Osteocyte (in vitro differentiated cells): ENCODE data around the gene TXNDC2. TPM values are rescaled to one million over a fixed set of nuclear protein-coding genes. Genes with fewer than 3 reads are reported as not detected.
"Not testable (repeated sequence)": the region's sequence is repeated elsewhere in the genome, so short reads cannot be mapped to it uniquely, and the experiment has no call there.

Experiments used
- DNase-seq: peaks from one replicate; pipeline ENCODE4 v3.0.0; 2021; ENCODE audit warnings: mixed read lengths; ENCODE audit not compliant: unreplicated experiment; ENCODE audit errors: extremely low spot score
- H3K27ac Mint-ChIP-seq: one replicate; pipeline ENCODE4 v1.8.0; 2021; ENCODE audit warnings: mild to moderate bottlenecking, mixed read lengths; ENCODE audit not compliant: unreplicated experiment
- H3K27me3 Mint-ChIP-seq: one replicate; pipeline ENCODE4 v1.8.0; 2021; ENCODE audit warnings: mixed read lengths; ENCODE audit not compliant: unreplicated experiment
- H3K36me3 Mint-ChIP-seq: one replicate; pipeline ENCODE4 v1.8.0; 2021; ENCODE audit warnings: mixed read lengths; ENCODE audit not compliant: unreplicated experiment
- H3K4me1 Mint-ChIP-seq: one replicate; pipeline ENCODE4 v1.8.0; 2021; ENCODE audit warnings: mixed read lengths; ENCODE audit not compliant: unreplicated experiment
- H3K4me3 Mint-ChIP-seq: one replicate; pipeline ENCODE4 v1.8.0; 2021; ENCODE audit warnings: mild to moderate bottlenecking, moderate library complexity, mixed read lengths; ENCODE audit not compliant: unreplicated experiment
- H3K9me3 Mint-ChIP-seq: one replicate; pipeline ENCODE4 v1.8.0; 2021; ENCODE audit warnings: mixed read lengths; ENCODE audit not compliant: unreplicated experiment
- CTCF ChIP-seq: fragments of 200-600 bp; sonication (generic); IDR thresholded peaks from 2 replicates; pipeline ENCODE4 v1.5.0; 2021; ENCODE audit warnings: antibody characterized with exemption, mild to moderate bottlenecking, moderate library complexity
- total RNA-seq: library from RNA; stranded (reverse); gene quantifications from 2 replicates; pipeline ENCODE4 v1.2.1, GENCODE V29; 2021

Gene TXNDC2
- total RNA-seq, 1 donor from 2014 or later: 0.11 TPM

- TF ChIP-seq CTCF: no peak
- H3K9me3 Mint-ChIP-seq: no peaks in the 10 kb centered on the region
- H3K27me3 Mint-ChIP-seq: no peaks in the 10 kb centered on the region
- no peaks in the 10 kb centered on the region for H3K36me3 Mint-ChIP-seq
- no peak overlapping the region for H3K27ac Mint-ChIP-seq
- DNase-seq: no peak
- H3K4me3 Mint-ChIP-seq: no peak overlapping the region
- H3K4me1 Mint-ChIP-seq: no peaks in the 10 kb centered on the region
Observed at GRCh38 chr18:9890957-9891356, 5.2 kb downstream of the TXNDC2 start.

- not testable (repeated sequence) for H3K4me3 Mint-ChIP-seq, H3K36me3 Mint-ChIP-seq, H3K27ac Mint-ChIP-seq, DNase-seq, H3K9me3 Mint-ChIP-seq, H3K4me1 Mint-ChIP-seq, H3K27me3 Mint-ChIP-seq
Observed at GRCh38 chr18:9891515-9891914, 5.7 kb downstream of the TXNDC2 start.

GRCh38 chr18:9894454-9895068 is 8.8 kb downstream of the TXNDC2 start:
- Mint-ChIP-seq H3K4me1 (no peaks in the 10 kb centered on the region), H3K9me3 (no peaks in the 10 kb centered on the region), H3K27me3 (no peaks in the 10 kb centered on the region), H3K4me3 (no peak overlapping the region), H3K27ac (no peak overlapping the region), H3K36me3 (no peaks in the 10 kb centered on the region)
- DNase-seq: no peak
- TF ChIP-seq CTCF: no peak

GRCh38 chr18:9897129-9897528 is 11.4 kb downstream of the TXNDC2 start:
- H3K4me3 Mint-ChIP-seq: no peak overlapping the region
- no peaks in the 10 kb centered on the region for H3K36me3 Mint-ChIP-seq
- DNase-seq: no peak
- H3K27ac Mint-ChIP-seq: no peak overlapping the region
- no peaks in the 10 kb centered on the region for H3K27me3 Mint-ChIP-seq
- no peaks in the 10 kb centered on the region for H3K4me1 Mint-ChIP-seq
- no peaks in the 10 kb centered on the region for H3K9me3 Mint-ChIP-seq
- no peak for TF ChIP-seq CTCF

- H3K36me3 Mint-ChIP-seq, H3K9me3 Mint-ChIP-seq, H3K4me3 Mint-ChIP-seq, H3K27ac Mint-ChIP-seq, H3K4me1 Mint-ChIP-seq, H3K27me3 Mint-ChIP-seq, DNase-seq: not testable (repeated sequence)
Observed at GRCh38 chr18:9897787-9898291, 12.1 kb downstream of the TXNDC2 start.

- Mint-ChIP-seq H3K4me1 (no peaks in the 10 kb centered on the region), H3K4me3 (no peak overlapping the region), H3K27me3 (no peaks in the 10 kb centered on the region), H3K9me3 (no peaks in the 10 kb centered on the region), H3K27ac (no peak overlapping the region), H3K36me3 (no peaks in the 10 kb centered on the region)
- DNase-seq: no peak
- no peak for TF ChIP-seq CTCF
Observed at GRCh38 chr18:9898792-9899549, 13.2 kb downstream of the TXNDC2 start.

GRCh38 chr18:9899550-9899930 is 13.8 kb downstream of the TXNDC2 start:
- H3K27ac Mint-ChIP-seq, H3K9me3 Mint-ChIP-seq, H3K27me3 Mint-ChIP-seq: not testable (repeated sequence)

More at GRCh38 chr18:9899550-9899930, 13.8 kb downstream of the TXNDC2 start:
- H3K36me3 Mint-ChIP-seq, H3K4me3 Mint-ChIP-seq, DNase-seq, H3K4me1 Mint-ChIP-seq: not testable (repeated sequence)
